Nephron (organoid): Measurements from ENCODE around the gene ZNF552.

ENCODE experiments used
- H3K27ac Mint-ChIP-seq, 3 experiments: 2 replicates each; pipeline ENCODE4 v1.8.0; 2020; ENCODE audit warnings: mixed read lengths in 3 of 3, mild to moderate bottlenecking in 2 of 3, moderate library complexity in 1 of 3
- H3K27me3 Mint-ChIP-seq: 2 replicates; pipeline ENCODE4 v1.8.0; 2021; ENCODE audit warnings: low read depth, mild to moderate bottlenecking, moderate library complexity, mixed read lengths
- H3K36me3 Mint-ChIP-seq: 2 replicates; pipeline ENCODE4 v1.8.0; 2020; ENCODE audit warnings: low read depth, mixed read lengths
- H3K4me1 Mint-ChIP-seq: 2 replicates; pipeline ENCODE4 v1.8.0; 2020; ENCODE audit warnings: mixed read lengths
- H3K4me3 Mint-ChIP-seq, 3 experiments: 2 replicates each; pipeline ENCODE4 v1.8.0; 2020; ENCODE audit warnings: mild to moderate bottlenecking in 3 of 3, mixed read lengths in 3 of 3, moderate library complexity in 2 of 3
- H3K9me3 Mint-ChIP-seq: 2 replicates; pipeline ENCODE4 v1.8.0; 2020; ENCODE audit warnings: mixed read lengths
- CTCF ChIP-seq, 3 experiments: fragments of 200-600 bp; sonication (generic); IDR thresholded peaks; one replicate each; pipeline ENCODE4 v1.5.0; 2021; ENCODE audit warnings: antibody characterized with exemption in 3 of 3; ENCODE audit not compliant: unreplicated experiment in 3 of 3

ZNF552 gene

GRCh38 chr19:57788114-57788692, 26.5 kb downstream of the ZNF552 start:
- Mint-ChIP-seq H3K36me3 (peaks cover 87% of the 10 kb centered on the region), H3K27ac (no peak overlapping the region), H3K4me1 (no peaks in the 10 kb centered on the region), H3K27me3 (no peaks in the 10 kb centered on the region), H3K9me3 (peaks cover 58% of the 10 kb centered on the region), H3K4me3 (no peak overlapping the region)
- TF ChIP-seq CTCF (IDR thresholded peaks at IDR 0.05; ENCODE audit: unreplicated experiment in 3 of 3), result no peak

DNA sequence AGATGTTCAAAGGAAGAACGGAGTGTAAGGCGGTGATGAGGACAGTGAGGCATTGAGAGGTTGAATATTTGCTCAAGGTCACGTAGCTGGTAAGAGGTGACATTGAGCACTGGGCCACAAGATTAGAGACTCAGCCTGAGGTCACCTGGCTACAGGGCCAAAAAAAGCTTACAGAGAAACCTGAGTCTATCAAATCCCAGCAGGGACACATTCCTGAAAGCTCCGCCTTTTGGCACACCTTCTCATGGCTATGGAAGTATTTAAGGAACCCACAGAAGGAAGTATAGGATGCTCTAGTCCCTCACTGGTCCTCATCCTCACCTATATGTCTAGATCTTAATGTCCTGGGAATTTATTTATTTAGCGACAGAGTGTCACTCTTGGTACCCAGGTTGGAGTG, 27.8 kb downstream of the ZNF552 start:
- H3K27ac Mint-ChIP-seq, result no peak overlapping the region
- peaks cover 59% of the 10 kb centered on the region for H3K9me3 Mint-ChIP-seq

GRCh38 chr19:57786286-57786685, 28.4 kb downstream of the ZNF552 start:
- Mint-ChIP-seq H3K4me1 (no peaks in the 10 kb centered on the region), H3K36me3 (peaks cover 92% of the 10 kb centered on the region), H3K27ac (no peak overlapping the region), H3K9me3 (peaks cover 63% of the 10 kb centered on the region), H3K4me3 (no peak overlapping the region), H3K27me3 (no peaks in the 10 kb centered on the region)
- TF ChIP-seq CTCF (IDR thresholded peaks at IDR 0.05; ENCODE audit: unreplicated experiment in 3 of 3), result no peak

More for the DNA sequence above, 27.8 kb downstream of the ZNF552 start:
- Mint-ChIP-seq H3K36me3 (peaks cover 92% of the 10 kb centered on the region), H3K4me1 (no peaks in the 10 kb centered on the region), H3K27me3 (no peaks in the 10 kb centered on the region), H3K4me3 (no peak overlapping the region)
- TF ChIP-seq CTCF (IDR thresholded peaks at IDR 0.05; ENCODE audit: unreplicated experiment in 3 of 3), result no peak

- TF ChIP-seq CTCF (IDR thresholded peaks at IDR 0.05; ENCODE audit: unreplicated experiment in 3 of 3), result no peak
- no peak overlapping the region for H3K4me3 Mint-ChIP-seq
- H3K4me1 Mint-ChIP-seq, result no peaks in the 10 kb centered on the region
- H3K36me3 Mint-ChIP-seq, result peaks cover 94% of the 10 kb centered on the region
- no peak overlapping the region for H3K27ac Mint-ChIP-seq
- peaks cover 65% of the 10 kb centered on the region for H3K9me3 Mint-ChIP-seq
- H3K27me3 Mint-ChIP-seq, result no peaks in the 10 kb centered on the region
Observed at GRCh38 chr19:57779220-57779845, 35.4 kb downstream of the ZNF552 start.

GRCh38 chr19:57778336-57778735, 36.4 kb downstream of the ZNF552 start:
- Mint-ChIP-seq H3K27ac (no peak overlapping the region), H3K9me3 (peaks cover 68% of the 10 kb centered on the region), H3K4me1 (no peaks in the 10 kb centered on the region), H3K36me3 (peaks cover 94% of the 10 kb centered on the region), H3K4me3 (no peak overlapping the region), H3K27me3 (no peaks in the 10 kb centered on the region)
- TF ChIP-seq CTCF (IDR thresholded peaks at IDR 0.05; ENCODE audit: unreplicated experiment in 3 of 3), result no peak

DNA sequence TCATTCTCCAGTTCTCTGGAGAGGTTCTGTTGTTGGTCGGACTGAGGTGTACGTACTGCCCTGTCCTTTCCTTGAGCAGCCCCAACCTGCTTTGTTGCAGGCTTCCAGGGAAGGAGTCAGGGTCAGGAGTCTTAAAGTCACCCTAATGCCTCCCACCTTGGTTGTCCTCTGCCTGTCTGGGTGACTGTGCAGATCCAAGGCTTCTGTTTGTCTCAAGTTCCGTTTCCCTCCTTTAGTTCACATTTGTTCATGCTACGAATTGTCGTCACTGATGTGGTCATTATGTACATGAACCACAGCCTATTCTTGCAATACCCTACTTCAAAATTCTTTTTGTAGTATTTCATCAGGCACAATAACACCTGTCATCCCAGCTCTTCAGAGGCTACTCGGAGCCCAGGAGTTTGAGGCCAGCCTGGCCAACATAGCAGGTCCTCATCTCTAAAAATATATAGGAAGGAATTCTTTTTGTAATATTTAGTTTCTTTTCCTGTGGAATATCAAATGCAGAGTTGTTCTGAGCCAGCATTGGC, 37.9 kb downstream of the ZNF552 start:
- TF ChIP-seq CTCF (IDR thresholded peaks at IDR 0.05; ENCODE audit: unreplicated experiment in 3 of 3), result no peak
- Mint-ChIP-seq H3K4me1 (no peaks in the 10 kb centered on the region), H3K36me3 (peaks cover 96% of the 10 kb centered on the region), H3K4me3 (no peak overlapping the region), H3K27ac (no peak overlapping the region), H3K27me3 (no peaks in the 10 kb centered on the region), H3K9me3 (peaks cover 76% of the 10 kb centered on the region)
